Adipose tissue (tissue), 3 donors: Measurements from ENCODE around the gene C19orf44. TPM values are rescaled to one million over a fixed set of nuclear protein-coding genes. Genes with fewer than 3 reads are reported as not detected.
"Not testable (repeated sequence)": the region's sequence is repeated elsewhere in the genome, so short reads cannot be mapped to it uniquely, and the experiment has no call there.

Source experiments
- H3K27ac ChIP-seq: one replicate; pipeline ENCODE4 v1.5.1; 2013; ENCODE audit warnings: low read depth, low read length
- WGBS, 3 donors: extraction: QIAGEN DNeasy Blood & Tissue Kit; methylation state at CpG; one replicate each; pipeline ENCODE4 v1.1.7; 2013; 5-methylcytosine and 5-hydroxymethylcytosine counted together
- polyA plus RNA-seq, 3 donors: library from polyadenylated mRNA; stranded (reverse); fragments of 200-250 nt; gene quantifications; one replicate each; pipeline ENCODE4 v1.2.3, GENCODE V29; 2013
- donor health status: healthy with polysubstance abuse.
- donor health status: Bipolar disorder and iron deficiency.
- donor health status: healthy.

The C19orf44 gene
- polyA plus RNA-seq, 3 donors: 2.4 to 5.7 (median 3.5) TPM

DNA sequence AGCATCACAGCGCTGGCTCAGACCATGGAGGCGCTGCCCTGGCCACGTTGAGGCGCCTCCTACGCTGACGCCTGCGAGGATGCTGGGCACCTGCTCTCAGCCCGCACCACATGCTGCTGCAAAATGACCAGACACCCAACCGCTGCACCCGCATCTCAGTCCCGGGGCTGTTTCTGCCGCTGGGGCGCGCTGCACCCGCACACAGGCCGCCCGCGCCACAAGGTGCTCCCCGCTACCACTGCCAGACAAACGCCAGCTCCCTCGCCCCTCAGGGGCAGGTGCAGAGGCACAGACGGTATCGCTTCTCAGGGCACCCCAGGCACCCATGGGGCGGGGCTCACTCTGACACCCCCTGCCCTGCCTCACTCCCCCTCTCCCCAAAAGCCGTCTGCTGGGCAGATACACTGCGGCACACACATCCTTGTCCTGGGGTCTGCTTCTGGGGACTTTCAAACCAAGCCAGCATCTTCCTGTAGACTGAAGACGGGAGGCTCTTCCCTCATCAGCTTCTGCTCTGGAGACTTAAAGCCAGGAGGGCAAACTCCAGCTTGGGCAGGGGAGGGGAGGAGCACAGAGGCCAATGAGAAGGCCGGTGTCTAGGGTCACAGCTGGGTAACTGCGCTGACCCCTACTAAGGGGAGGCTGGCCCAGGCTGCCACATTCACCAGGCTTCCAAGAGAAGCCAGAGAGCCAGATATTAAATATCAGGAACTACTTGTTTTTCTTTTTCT is 29.7 kb downstream of the C19orf44 start:
- 96 to 99% (median 97%) methylated on average over 29 of the region's 29 CpGs for WGBS, 3 donors
- H3K27ac ChIP-seq: no peak overlapping the region

GRCh38 chr19:16527334-16527935 is 31.2 kb downstream of the C19orf44 start:
- 76 to 85% (median 83%) methylated on average over 14 of the region's 14 CpGs for WGBS, 3 donors
- H3K27ac ChIP-seq: no peak overlapping the region

DNA sequence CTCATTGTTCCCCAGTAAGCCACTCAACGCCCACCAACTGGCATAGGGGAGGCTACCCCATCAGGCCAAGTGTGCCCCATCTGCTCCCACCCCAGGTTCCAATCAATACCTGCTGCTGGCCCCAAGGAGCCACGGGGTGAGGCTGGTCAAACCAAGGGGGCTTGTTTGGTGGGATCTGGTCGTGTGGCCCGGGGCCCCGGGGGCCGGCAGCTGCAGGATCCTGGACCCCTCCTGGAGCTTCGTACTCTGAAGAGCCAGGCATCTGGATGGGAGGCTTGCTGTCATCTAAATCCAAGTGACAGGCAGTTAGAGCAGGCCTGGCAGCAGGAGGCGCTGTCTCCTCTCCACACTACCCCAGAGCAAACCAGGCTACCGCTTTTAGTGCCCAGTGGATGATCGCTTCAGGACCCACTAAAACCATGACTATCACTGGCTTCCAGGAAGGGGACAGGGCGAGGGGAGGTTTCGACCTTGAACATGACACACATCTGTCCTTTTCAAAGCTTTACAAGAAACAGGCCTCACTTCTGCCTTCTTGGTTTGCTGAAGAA is 31.9 kb downstream of the C19orf44 start:
- 80 to 96% (median 89%) methylated on average over 12 of the region's 12 CpGs for WGBS, 3 donors
- H3K27ac ChIP-seq: no peak overlapping the region

GRCh38 chr19:16529466-16530144 is 33.4 kb downstream of the C19orf44 start:
- 91 to 95% (median 92%) methylated on average over 23 to 25 of the region's 25 CpGs for WGBS, 3 donors
- no peak overlapping the region for H3K27ac ChIP-seq

DNA sequence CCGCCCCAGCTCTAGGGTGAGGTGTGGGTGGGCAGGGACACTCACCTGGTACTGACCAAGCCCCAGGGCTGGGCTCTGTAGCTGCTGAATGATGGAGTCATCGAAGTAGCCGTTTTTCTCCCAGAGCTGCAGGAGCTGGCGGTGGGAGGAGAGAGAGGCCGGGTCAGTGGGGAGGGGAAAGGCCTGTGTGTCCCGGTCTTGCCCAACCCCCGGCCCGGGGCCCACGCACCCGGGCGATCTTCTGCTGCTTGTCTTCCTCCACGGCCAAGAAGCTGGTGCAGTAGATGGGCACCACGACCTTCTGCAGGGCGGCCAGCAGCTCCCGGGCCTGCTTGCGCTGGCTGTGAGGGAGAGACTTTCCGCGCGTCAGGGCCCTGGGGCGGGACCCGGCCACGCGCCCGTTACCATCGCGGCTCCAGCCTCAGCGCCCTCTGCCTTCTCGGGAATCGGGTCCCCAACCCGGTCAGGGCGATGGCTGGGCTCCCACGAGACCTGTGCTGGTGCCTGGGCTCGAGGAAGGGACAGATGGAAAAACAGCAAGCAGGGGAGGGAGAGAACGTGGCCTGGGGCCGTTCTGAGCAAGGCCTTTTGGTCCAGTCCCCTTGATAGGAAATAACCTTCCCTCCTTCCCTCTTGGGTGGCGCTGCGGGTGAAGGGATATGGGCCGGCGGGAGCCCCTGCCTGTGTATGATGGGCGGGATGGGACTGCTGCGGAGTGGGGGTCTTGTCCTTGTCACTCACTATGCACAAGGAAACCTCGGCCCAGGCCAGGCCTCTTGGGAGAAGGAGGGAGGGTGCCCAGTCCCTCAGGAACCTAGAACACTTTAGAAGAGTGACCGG is 34.6 kb downstream of the C19orf44 start:
- 91 to 95% (median 92%) methylated on average over 37 to 43 of the region's 43 CpGs for WGBS, 3 donors
- no peak overlapping the region for H3K27ac ChIP-seq

DNA sequence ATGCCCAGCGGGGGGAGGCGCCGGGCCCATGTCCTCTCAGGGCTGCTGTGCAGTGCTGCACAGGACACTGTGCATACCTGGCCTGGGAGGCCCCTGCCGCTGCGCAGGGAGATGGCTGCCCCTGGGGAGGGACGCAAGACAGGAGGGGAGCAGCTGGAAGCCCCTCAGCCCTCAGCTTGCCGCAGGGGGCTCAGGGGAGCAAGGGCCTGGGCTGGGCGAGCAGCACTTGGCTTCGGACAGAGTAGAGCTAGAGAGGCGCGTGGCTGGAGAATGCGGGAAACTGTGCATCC is 35.1 kb downstream of the C19orf44 start:
- no peak overlapping the region for H3K27ac ChIP-seq
- 96 to 97% (median 96%) methylated on average over 12 of the region's 12 CpGs for WGBS, 3 donors

DNA sequence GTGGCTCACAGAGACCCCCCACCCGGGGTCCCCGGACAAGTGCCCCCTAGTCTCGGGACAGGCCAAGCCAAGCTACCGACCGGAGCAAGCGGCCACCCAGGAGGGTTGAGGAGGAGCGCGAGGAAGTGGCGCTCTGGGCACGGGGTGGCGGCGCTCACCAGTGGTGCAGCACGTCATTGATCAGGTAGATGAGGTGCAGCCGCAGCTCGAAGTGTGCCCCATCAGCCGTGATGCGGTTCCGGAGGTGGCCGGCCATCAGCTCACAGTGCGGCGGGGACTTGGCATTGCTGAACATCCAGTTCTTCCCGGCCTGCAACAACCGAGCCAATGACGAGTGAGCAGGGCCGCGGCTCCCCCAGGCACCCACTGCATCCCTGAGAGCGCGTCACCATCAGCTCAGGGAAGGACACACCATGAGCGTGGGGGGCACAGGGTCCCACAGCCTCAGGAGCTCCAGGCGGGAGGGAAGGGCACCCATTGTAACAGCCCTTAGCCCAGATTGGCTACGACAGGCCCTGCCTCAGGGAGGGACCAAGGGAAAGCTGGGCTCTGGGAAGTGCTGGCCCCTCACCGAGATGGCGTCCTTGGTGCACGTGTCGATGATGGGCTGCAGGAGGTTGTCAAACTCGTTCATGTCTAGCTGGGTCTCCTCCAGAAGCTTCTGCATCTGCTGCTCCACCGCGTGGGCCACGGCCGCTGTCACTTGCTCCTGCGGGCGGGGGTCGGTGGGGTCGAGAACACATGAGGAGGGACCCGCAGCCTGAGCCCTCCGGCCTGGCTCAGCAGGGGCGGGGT is 36.4 kb downstream of the C19orf44 start:
- no peak overlapping the region for H3K27ac ChIP-seq
- 91 to 94% (median 94%) methylated on average over 47 of the region's 47 CpGs for WGBS, 3 donors

DNA sequence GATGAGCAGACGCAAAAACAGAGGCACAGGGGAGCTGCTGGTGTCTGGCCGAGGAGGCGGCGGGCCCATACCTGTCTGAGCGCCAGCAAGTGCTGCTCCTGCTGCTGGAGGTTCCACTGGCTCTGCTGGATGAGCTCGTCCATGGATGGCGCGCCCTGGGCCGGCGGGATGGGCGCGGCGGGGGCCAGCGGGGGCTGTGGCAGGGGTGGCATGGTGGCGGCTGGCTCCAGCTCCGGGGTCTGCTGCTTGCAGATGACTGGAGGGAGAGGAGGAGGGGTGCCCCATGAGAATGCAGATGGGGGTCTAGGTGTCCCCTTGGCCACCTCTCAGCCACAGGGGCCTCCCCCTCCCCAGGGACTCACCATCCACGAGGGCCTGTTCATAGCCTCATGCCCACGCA is 39.2 kb downstream of the C19orf44 start:
- no peak overlapping the region for H3K27ac ChIP-seq
- 94 to 97% (median 96%) methylated on average over 11 to 18 of the region's 18 CpGs for WGBS, 3 donors

GRCh38 chr19:16536130-16536529 is 39.9 kb downstream of the C19orf44 start:
- 90 to 95% (median 93%) methylated on average over 7 to 9 of the region's 9 CpGs for WGBS, 3 donors
- H3K27ac ChIP-seq: no peak overlapping the region

DNA sequence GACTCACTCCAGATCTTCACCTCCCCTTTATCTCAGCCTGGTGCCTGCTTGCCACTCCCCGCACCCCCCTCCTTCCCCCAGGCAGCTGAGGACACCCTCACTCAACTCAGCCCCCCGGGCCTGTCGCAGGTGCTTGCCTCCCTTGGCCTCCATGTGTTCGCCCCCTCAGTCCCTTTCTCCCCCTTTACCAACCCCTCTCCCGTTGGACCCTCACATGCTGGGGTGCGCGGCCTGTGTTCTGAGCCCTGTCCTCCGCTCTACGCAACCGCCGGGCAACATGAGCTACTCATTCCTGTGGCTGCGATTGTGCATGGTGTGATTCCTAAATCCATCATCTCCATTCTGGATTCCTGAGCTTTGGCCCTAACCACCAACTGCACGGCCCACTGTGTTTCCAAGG is 40.9 kb downstream of the C19orf44 start:
- WGBS, 3 donors: 87 to 94% (median 92%) methylated on average over 13 of the region's 13 CpGs
- no peak overlapping the region for H3K27ac ChIP-seq

DNA sequence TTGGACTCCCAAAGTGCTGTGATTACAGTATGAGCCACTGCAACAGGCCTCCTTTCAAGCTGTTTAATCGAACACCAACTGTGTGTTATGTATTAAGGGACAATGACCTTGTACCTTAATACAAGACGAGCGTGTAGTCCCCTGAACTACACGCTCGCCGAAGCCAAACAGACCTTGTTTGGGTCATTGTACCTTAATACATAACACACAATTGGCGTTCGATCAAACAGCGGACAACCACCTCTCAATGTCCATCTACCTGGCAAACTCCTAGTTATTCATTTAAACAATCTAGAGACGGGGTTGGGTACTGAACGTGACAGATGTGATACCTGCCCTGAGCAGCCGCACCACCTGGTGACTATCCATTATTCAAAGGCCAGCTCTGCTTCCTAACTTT is 44.8 kb downstream of the C19orf44 start:
- H3K27ac ChIP-seq: no peak overlapping the region
- 58 to 83% (median 82%) methylated on average over 12 of the region's 12 CpGs for WGBS, 3 donors

DNA sequence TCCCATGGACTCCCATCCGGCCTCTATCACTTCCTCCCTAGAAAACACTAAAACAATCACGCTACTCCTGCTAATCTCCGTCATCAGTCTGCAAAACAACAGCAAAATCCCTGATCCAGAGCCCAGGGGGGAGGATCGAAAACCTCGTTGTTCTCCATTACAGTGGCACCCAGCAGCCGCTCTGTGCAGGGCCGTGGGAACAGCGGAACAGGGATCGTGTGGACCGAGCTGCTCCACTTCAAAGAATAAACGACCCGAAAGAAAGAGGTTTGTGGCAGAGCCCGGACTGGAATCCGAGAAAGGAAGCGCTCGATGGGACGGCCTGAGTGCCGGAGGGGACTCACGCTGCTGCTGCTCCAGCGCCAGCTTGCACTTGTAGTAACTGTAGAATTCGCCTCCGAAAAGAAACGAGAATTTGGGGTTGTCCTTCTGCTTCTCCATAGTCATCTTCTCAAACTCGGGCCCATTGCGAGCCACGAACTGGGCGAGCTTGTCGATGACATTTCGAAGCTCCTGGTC is 45.4 kb downstream of the C19orf44 start:
- no peak overlapping the region for H3K27ac ChIP-seq
- 1 to 2% (median 2%) methylated on average over 29 of the region's 29 CpGs for WGBS, 3 donors

- 0% methylated on average over 82 to 108 of the region's 108 CpGs for WGBS, 3 donors
- H3K27ac ChIP-seq: peak within 1 kb of the TSS; percentile 60
These were observed 46.1 kb downstream of the C19orf44 start, which contains the start of gene CHERP for GRCh38 chr19:16542045-16542909. Gene CHERP, minus strand, starts transcription at chr19:16542437. Its CDS starts 59 bp downstream, at chr19:16542378.

GRCh38 chr19:16542910-16543472 is 46.8 kb downstream of the C19orf44 start:
- H3K27ac ChIP-seq: no peak overlapping the region
- WGBS, 3 donors: 1 to 6% (median 5%) methylated on average over 15 of the region's 15 CpGs

- 84 to 91% (median 88%) methylated on average over 6 of the region's 6 CpGs for WGBS, 3 donors
- H3K27ac ChIP-seq: not testable (repeated sequence)
These were observed 47.5 kb downstream of the C19orf44 start for GRCh38 chr19:16543734-16544133.

- 87 to 93% (median 89%) methylated on average over 11 of the region's 11 CpGs for WGBS, 3 donors
- H3K27ac ChIP-seq: no peak overlapping the region
These were observed 48.5 kb downstream of the C19orf44 start for GRCh38 chr19:16544473-16545231.
